Measurements from ENCODE around the gene TRIM44.

Gene TRIM44

GRCh38 chr11:35839368-35840161, 177.0 kb downstream of the TRIM44 start:
- no peak overlapping the region for H3K27ac ChIP-seq
- TF ChIP-seq, protein P1, sequence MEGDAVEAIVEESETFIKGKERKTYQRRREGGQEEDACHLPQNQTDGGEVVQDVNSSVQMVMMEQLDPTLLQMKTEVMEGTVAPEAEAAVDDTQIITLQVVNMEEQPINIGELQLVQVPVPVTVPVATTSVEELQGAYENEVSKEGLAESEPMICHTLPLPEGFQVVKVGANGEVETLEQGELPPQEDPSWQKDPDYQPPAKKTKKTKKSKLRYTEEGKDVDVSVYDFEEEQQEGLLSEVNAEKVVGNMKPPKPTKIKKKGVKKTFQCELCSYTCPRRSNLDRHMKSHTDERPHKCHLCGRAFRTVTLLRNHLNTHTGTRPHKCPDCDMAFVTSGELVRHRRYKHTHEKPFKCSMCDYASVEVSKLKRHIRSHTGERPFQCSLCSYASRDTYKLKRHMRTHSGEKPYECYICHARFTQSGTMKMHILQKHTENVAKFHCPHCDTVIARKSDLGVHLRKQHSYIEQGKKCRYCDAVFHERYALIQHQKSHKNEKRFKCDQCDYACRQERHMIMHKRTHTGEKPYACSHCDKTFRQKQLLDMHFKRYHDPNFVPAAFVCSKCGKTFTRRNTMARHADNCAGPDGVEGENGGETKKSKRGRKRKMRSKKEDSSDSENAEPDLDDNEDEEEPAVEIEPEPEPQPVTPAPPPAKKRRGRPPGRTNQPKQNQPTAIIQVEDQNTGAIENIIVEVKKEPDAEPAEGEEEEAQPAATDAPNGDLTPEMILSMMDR (IDR thresholded peaks at IDR 0.05): no peak
- TF ChIP-seq ZFX (IDR thresholded peaks at IDR 0.05; ENCODE audit: borderline replicate concordance): no peak

- no peak overlapping the region for H3K27ac ChIP-seq
- TF ChIP-seq, protein P1 (IDR thresholded peaks at IDR 0.05): no peak
- no peak for TF ChIP-seq ZFX (IDR thresholded peaks at IDR 0.05; ENCODE audit: borderline replicate concordance)
Measured at GRCh38 chr11:35841733-35842132, 179.2 kb downstream of the TRIM44 start.

- H3K27ac ChIP-seq: no peak overlapping the region
- TF ChIP-seq ZFX (IDR thresholded peaks at IDR 0.05; ENCODE audit: borderline replicate concordance): no peak
- TF ChIP-seq, protein P1 (IDR thresholded peaks at IDR 0.05): no peak
Measured at GRCh38 chr11:35842958-35843357, 180.4 kb downstream of the TRIM44 start.

GRCh38 chr11:35844579-35844978, 182.0 kb downstream of the TRIM44 start:
- TF ChIP-seq ZFX (IDR thresholded peaks at IDR 0.05; ENCODE audit: borderline replicate concordance): no peak
- TF ChIP-seq, protein P1 (IDR thresholded peaks at IDR 0.05): no peak
- no peak overlapping the region for H3K27ac ChIP-seq

DNA sequence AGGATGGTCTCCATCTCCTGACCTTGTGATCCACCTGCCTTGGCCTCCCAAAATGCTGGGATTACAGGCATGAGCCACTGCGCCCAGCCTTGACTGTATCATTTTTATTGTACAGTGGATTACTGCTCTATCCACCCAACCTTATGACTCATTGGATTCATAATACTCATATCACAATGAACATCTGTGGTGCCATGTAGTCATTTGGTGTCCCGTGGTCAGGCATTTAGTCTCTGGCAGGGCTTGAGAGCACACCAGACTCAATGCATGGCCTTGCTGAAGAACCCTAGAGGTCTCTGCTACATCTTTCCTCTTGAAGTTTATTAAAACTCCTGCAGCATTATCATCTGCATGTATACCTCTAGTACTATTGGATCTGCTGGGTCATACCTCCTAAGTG, 183.3 kb downstream of the TRIM44 start:
- TF ChIP-seq, protein P1 (IDR thresholded peaks at IDR 0.05): no peak
- no peak for TF ChIP-seq ZFX (IDR thresholded peaks at IDR 0.05; ENCODE audit: borderline replicate concordance)
- no peak overlapping the region for H3K27ac ChIP-seq

GRCh38 chr11:35846874-35847273, 184.3 kb downstream of the TRIM44 start:
- no peak for TF ChIP-seq ZFX (IDR thresholded peaks at IDR 0.05; ENCODE audit: borderline replicate concordance)
- TF ChIP-seq, protein P1 (IDR thresholded peaks at IDR 0.05): no peak
- H3K27ac ChIP-seq: no peak overlapping the region

GRCh38 chr11:35847473-35847872, 184.9 kb downstream of the TRIM44 start:
- H3K27ac ChIP-seq: no peak overlapping the region
- TF ChIP-seq, protein P1 (IDR thresholded peaks at IDR 0.05): no peak
